OCI-LY1 (cell line): ENCODE measurements around the gene MAGI2.

Experiments used
- H2AFZ ChIP-seq: fragments of 200-600 bp; sonication (generic), shearing (Covaris generic); 2 replicates; pipeline ENCODE4 v1.6.0; 2014; ENCODE audit warnings: antibody characterized with exemption, mild to moderate bottlenecking, low read length
- H3F3A ChIP-seq: fragments of 200-600 bp; sonication (generic), shearing (Covaris generic); 2 replicates; pipeline ENCODE4 v1.6.0; 2014; ENCODE audit warnings: mild to moderate bottlenecking, antibody characterized with exemption, low read length, moderate library complexity; ENCODE audit not compliant: insufficient read depth
- H3K27ac ChIP-seq: fragments of 200-600 bp; sonication (generic); 2 replicates; pipeline ENCODE4 v1.5.1; 2014; ENCODE audit warnings: low read length, mixed run types, mild to moderate bottlenecking, low read depth; ENCODE audit not compliant: poor library complexity, severe bottlenecking
- H3K27me3 ChIP-seq: fragments of 200-600 bp; sonication (generic); 2 replicates; pipeline ENCODE4 v1.6.0; 2014; ENCODE audit warnings: antibody characterized with exemption, mild to moderate bottlenecking, low read length, moderate library complexity; ENCODE audit not compliant: insufficient read depth
- H3K36me3 ChIP-seq: fragments of 200-600 bp; sonication (generic); 2 replicates; pipeline ENCODE4 v1.6.1; 2014; ENCODE audit warnings: mild to moderate bottlenecking, antibody characterized with exemption, low read length, moderate library complexity, mixed read lengths; ENCODE audit not compliant: insufficient read depth
- H3K4me1 ChIP-seq: fragments of 200-600 bp; sonication (generic); 2 replicates; pipeline ENCODE4 v1.5.1; 2014; ENCODE audit warnings: mild to moderate bottlenecking, low read length, moderate library complexity; ENCODE audit not compliant: insufficient read depth, severe bottlenecking
- H3K4me2 ChIP-seq: fragments of 200-600 bp; sonication (generic), shearing (Covaris generic); 2 replicates; pipeline ENCODE4 v1.6.1; 2014; ENCODE audit warnings: low read length
- H3K4me3 ChIP-seq: fragments of 200-600 bp; sonication (generic); 2 replicates; pipeline ENCODE4 v1.5.1; 2014; ENCODE audit warnings: low read length, low read depth, mild to moderate bottlenecking, mixed read lengths; ENCODE audit not compliant: poor library complexity, severe bottlenecking
- H3K79me2 ChIP-seq: fragments of 200-600 bp; shearing (Covaris generic); 2 replicates; pipeline ENCODE4 v1.6.1; 2016; ENCODE audit warnings: mixed run types, low read length, mixed read lengths; ENCODE audit not compliant: insufficient read depth
- H3K9ac ChIP-seq: fragments of 200-600 bp; sonication (generic), shearing (Covaris generic); 2 replicates; pipeline ENCODE4 v1.6.1; 2014; ENCODE audit warnings: mild to moderate bottlenecking, low read length, mixed read lengths
- H3K9me2 ChIP-seq: fragments of 200-600 bp; sonication (generic), shearing (Covaris generic); 2 replicates; pipeline ENCODE4 v1.6.1; 2014; ENCODE audit warnings: low read depth, mild to moderate bottlenecking, low read length, mixed read lengths
- H3K9me3 ChIP-seq: fragments of 200-600 bp; shearing (Covaris generic); 2 replicates; pipeline ENCODE4 v1.6.1; 2014; ENCODE audit warnings: low read length, mixed read lengths
- H4K20me1 ChIP-seq: fragments of 200-600 bp; sonication (generic), shearing (Covaris generic); 2 replicates; pipeline ENCODE4 v1.6.0; 2016; ENCODE audit warnings: mild to moderate bottlenecking, low read length; ENCODE audit not compliant: insufficient read depth
- EZH2 ChIP-seq: fragments of 200-600 bp; sonication (generic), shearing (Covaris generic); IDR thresholded peaks from 2 replicates; pipeline ENCODE4 v1.8.0; 2017; ENCODE audit warnings: borderline replicate concordance, mixed run types, mild to moderate bottlenecking, antibody characterized with exemption, low read length, moderate library complexity, mixed read lengths
- TF ChIP-seq, protein P1 (sequence below): fragments of 200-600 bp; sonication (generic), shearing (Covaris generic); IDR thresholded peaks from 2 replicates; pipeline ENCODE4 v1.5.1; 2017; ENCODE audit warnings: mild to moderate bottlenecking, antibody characterized with exemption, low read length, moderate library complexity, mixed read lengths

MAGI2 gene

DNA sequence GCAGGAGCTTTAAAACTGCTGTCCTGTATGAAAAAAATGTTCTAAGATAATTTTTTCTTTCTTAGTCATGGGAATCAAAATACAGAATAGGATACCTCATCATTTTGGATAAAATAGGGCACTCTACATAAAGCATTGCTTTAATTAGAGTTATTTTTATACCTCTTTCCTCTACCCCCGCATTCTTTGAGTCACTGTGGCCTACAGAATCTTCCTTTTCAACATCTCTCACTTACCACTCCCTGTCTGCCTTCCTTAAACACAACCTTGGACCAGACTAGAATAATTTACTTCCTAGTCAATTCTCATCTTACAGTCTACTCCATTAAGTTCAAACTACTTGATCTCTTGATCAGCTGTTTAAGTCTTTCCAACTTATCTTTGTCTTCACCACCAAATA, 1192.6 kb downstream of the MAGI2 start:
- Histone ChIP-seq H3K4me1 (no peaks in the 10 kb centered on the region), H3K4me3 (no peak overlapping the region), H3K9ac (no peak overlapping the region), H3K4me2 (no peak overlapping the region), H2AFZ (no peak overlapping the region), H3F3A (no peaks in the 10 kb centered on the region), H3K27me3 (no peaks in the 10 kb centered on the region), H4K20me1 (no peaks in the 10 kb centered on the region; the same call in 1 of the 2 replicates), H3K9me3 (no peaks in the 10 kb centered on the region), H3K79me2 (no peaks in the 10 kb centered on the region), H3K9me2 (no peaks in the 10 kb centered on the region), H3K27ac (no peak overlapping the region), H3K36me3 (no peaks in the 10 kb centered on the region)
- TF ChIP-seq, protein P1, sequence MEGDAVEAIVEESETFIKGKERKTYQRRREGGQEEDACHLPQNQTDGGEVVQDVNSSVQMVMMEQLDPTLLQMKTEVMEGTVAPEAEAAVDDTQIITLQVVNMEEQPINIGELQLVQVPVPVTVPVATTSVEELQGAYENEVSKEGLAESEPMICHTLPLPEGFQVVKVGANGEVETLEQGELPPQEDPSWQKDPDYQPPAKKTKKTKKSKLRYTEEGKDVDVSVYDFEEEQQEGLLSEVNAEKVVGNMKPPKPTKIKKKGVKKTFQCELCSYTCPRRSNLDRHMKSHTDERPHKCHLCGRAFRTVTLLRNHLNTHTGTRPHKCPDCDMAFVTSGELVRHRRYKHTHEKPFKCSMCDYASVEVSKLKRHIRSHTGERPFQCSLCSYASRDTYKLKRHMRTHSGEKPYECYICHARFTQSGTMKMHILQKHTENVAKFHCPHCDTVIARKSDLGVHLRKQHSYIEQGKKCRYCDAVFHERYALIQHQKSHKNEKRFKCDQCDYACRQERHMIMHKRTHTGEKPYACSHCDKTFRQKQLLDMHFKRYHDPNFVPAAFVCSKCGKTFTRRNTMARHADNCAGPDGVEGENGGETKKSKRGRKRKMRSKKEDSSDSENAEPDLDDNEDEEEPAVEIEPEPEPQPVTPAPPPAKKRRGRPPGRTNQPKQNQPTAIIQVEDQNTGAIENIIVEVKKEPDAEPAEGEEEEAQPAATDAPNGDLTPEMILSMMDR, result no peak
- no peak for TF ChIP-seq EZH2

DNA sequence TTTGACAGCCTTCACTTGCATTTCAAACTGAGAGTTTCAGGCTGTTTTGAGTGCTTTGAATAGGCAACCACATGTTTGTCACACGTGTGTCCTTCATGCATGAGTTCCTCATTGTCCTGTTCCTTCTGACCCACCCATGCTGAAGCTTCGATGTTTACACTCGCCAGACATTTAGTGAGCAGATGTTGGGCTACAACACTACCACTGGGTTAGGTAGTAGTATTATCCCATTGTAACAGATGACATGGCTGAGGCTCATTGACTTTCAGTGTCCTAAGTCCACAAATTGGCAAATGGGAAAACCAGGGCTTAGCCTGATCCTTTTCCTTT, 1198.8 kb downstream of the MAGI2 start:
- Histone ChIP-seq H2AFZ (no peak overlapping the region), H3K4me1 (no peaks in the 10 kb centered on the region), H3K4me2 (no peak overlapping the region)

GRCh38 chr7:78253850-78254725, 1199.4 kb downstream of the MAGI2 start:
- no peak overlapping the region for H3K4me3 ChIP-seq
- no peak for TF ChIP-seq EZH2
- TF ChIP-seq, protein P1, result no peak
- H3K27ac ChIP-seq, result no peak overlapping the region
- H3F3A ChIP-seq, result no peaks in the 10 kb centered on the region
- H3K36me3 ChIP-seq, result no peaks in the 10 kb centered on the region
- H3K79me2 ChIP-seq, result no peaks in the 10 kb centered on the region
- no peak overlapping the region for H3K9ac ChIP-seq
- H4K20me1 ChIP-seq, result no peaks in the 10 kb centered on the region
- no peaks in the 10 kb centered on the region for H3K4me1 ChIP-seq
- H3K4me2 ChIP-seq, result no peak overlapping the region
- no peaks in the 10 kb centered on the region for H3K9me2 ChIP-seq
- no peak overlapping the region for H2AFZ ChIP-seq
- H3K9me3 ChIP-seq, result no peaks in the 10 kb centered on the region
- no peaks in the 10 kb centered on the region for H3K27me3 ChIP-seq

More for the DNA sequence above, 1198.8 kb downstream of the MAGI2 start:
- Histone ChIP-seq H3K9me2 (no peaks in the 10 kb centered on the region), H3K9ac (no peak overlapping the region), H3K4me3 (no peak overlapping the region), H4K20me1 (no peaks in the 10 kb centered on the region), H3K27ac (no peak overlapping the region), H3K27me3 (no peaks in the 10 kb centered on the region), H3F3A (no peaks in the 10 kb centered on the region), H3K36me3 (no peaks in the 10 kb centered on the region), H3K9me3 (no peaks in the 10 kb centered on the region), H3K79me2 (no peaks in the 10 kb centered on the region)
- TF ChIP-seq EZH2, result no peak
- TF ChIP-seq, protein P1, result no peak
